SK-N-SH (cell line): ENCODE results near the gene KIAA0319L. TPM values are rescaled to one million over a fixed set of nuclear protein-coding genes. Genes with fewer than 3 reads are reported as not detected.
A peak's percentile ranks its signal among the peaks of the same experiment; 100 is the strongest.

ENCODE experiments used
- CTCF ChIA-PET: fragments of 300-600, 350-600 bp; formaldehyde crosslinking; extraction: SDS; loops from one replicate; lab custom pipeline; 2021; lab: Yijun Ruan, JAX
- POLR2A ChIA-PET: fragments of 350-600 bp; sonication (Branson Sonifier 250); formaldehyde crosslinking; extraction: SDS; loops from one replicate; lab custom pipeline; 2020; ENCODE audit warnings: antibody characterized with exemption, inconsistent platforms; lab: Yijun Ruan, JAX
- DNase-seq: peaks from one replicate; pipeline ENCODE4 v3.0.0; 2012
- H2AFZ ChIP-seq: fragments of 200-600 bp; sonication (generic); 2 replicates; pipeline ENCODE4 v1.8.1; 2016; ENCODE audit warnings: antibody characterized with exemption, mild to moderate bottlenecking, low read depth
- H3F3A ChIP-seq: fragments of 200-600 bp; sonication (generic); replicated peaks from 2 replicates; pipeline ENCODE3; 2016; ENCODE audit warnings: antibody characterized with exemption, mild to moderate bottlenecking; ENCODE audit not compliant: insufficient read depth
- H3K27ac ChIP-seq, 2 experiments: fragments of 200-500 bp in 1 of 2; fragments of 200-600 bp in 1 of 2; sonication (Bioruptor generic) in 1 of 2; sonication (generic), shearing (Covaris generic) in 1 of 2; 2 replicates each; pipeline versions ENCODE4 v1.5.1 to v1.6.1; 2014 to 2016; ENCODE audit warnings: low read depth in 2 of 2, inconsistent platforms in 1 of 2, low read length in 1 of 2, mild to moderate bottlenecking in 1 of 2, mixed read lengths in 1 of 2
- H3K27me3 ChIP-seq: fragments of 200-600 bp; sonication (generic), shearing (Covaris generic); 2 replicates; pipeline ENCODE4 v1.6.1; 2016; ENCODE audit warnings: mixed run types; ENCODE audit not compliant: insufficient read depth
- H3K36me3 ChIP-seq, 2 experiments: fragments of 200-500 bp in 1 of 2; fragments of 200-600 bp in 1 of 2; sonication (Bioruptor generic) in 1 of 2; sonication (generic) in 1 of 2; replicated peaks in 1 of 2; 2 replicates each; pipeline versions ENCODE3 to v1.5.1; 2014 to 2016; ENCODE audit warnings: low read length in 1 of 2, mild to moderate bottlenecking in 1 of 2; ENCODE audit not compliant: insufficient read depth in 2 of 2, control insufficient read depth in 1 of 2
- H3K4me1 ChIP-seq, 2 experiments: fragments of 200-500 bp in 1 of 2; fragments of 200-600 bp in 1 of 2; sonication (Bioruptor generic) in 1 of 2; sonication (generic), shearing (Covaris generic) in 1 of 2; 2 replicates each; pipeline versions ENCODE4 v1.5.1 to v1.6.1; 2014 to 2016; ENCODE audit warnings: low read depth in 1 of 2, low read length in 1 of 2, mixed run types in 1 of 2; ENCODE audit not compliant: insufficient read depth in 2 of 2, control insufficient read depth in 1 of 2
- H3K4me2 ChIP-seq: fragments of 200-600 bp; sonication (generic), shearing (Covaris generic); 2 replicates; pipeline ENCODE4 v1.6.1; 2017; ENCODE audit warnings: mixed run types
- H3K4me3 ChIP-seq, 2 experiments: fragments of 200-500 bp in 1 of 2; fragments of 200-600 bp in 1 of 2; sonication (Bioruptor generic) in 1 of 2; sonication (generic), shearing (Covaris generic) in 1 of 2; 2 replicates each; pipeline versions ENCODE4 v1.5.1 to v1.8.1; 2014 to 2016; ENCODE audit warnings: low read depth in 2 of 2, inconsistent platforms in 1 of 2, low read length in 1 of 2, mild to moderate bottlenecking in 1 of 2, mixed read lengths in 1 of 2, moderate library complexity in 1 of 2
- H3K79me2 ChIP-seq: fragments of 200-600 bp; sonication (generic); 2 replicates; pipeline ENCODE4 v1.8.1; 2017; ENCODE audit warnings: mild to moderate bottlenecking; ENCODE audit not compliant: insufficient read depth
- H3K9ac ChIP-seq: fragments of 200-600 bp; sonication (generic); 2 replicates; pipeline ENCODE4 v1.6.1; 2017; ENCODE audit warnings: mixed run types
- H3K9me2 ChIP-seq: fragments of 200-600 bp; sonication (generic); 2 replicates; pipeline ENCODE4 v1.6.1; 2017; ENCODE audit warnings: mixed run types
- H3K9me3 ChIP-seq: fragments of 200-600 bp; sonication (generic); 2 replicates; pipeline ENCODE4 v1.6.1; 2017; ENCODE audit warnings: mixed run types, mild to moderate bottlenecking, moderate library complexity
- H4K20me1 ChIP-seq: fragments of 200-600 bp; sonication (generic); 2 replicates; pipeline ENCODE4 v1.6.1; 2017; ENCODE audit warnings: mild to moderate bottlenecking, mixed run types; ENCODE audit not compliant: insufficient read depth
- ELF1 ChIP-seq: IDR thresholded peaks from 2 replicates; pipeline ENCODE4 v1.4.0; 2012
- FOXM1 ChIP-seq: IDR thresholded peaks from 2 replicates; pipeline ENCODE4 v1.4.0; 2012; ENCODE audit warnings: low read depth, mild to moderate bottlenecking
- MEF2A ChIP-seq: IDR thresholded peaks from 2 replicates; pipeline ENCODE4 v1.4.0; 2012; ENCODE audit warnings: low read depth, borderline replicate concordance
- NRF1 ChIP-seq: IDR thresholded peaks from 2 replicates; pipeline ENCODE4 v1.6.1; 2012; ENCODE audit warnings: low read depth, mild to moderate bottlenecking, low read length
- SIN3A ChIP-seq: IDR thresholded peaks from 2 replicates; pipeline ENCODE4 v1.6.1; 2012; ENCODE audit warnings: low read depth, mild to moderate bottlenecking, low read length, moderate library complexity, borderline replicate concordance
- SMC3 ChIP-seq: IDR thresholded peaks from 2 replicates; pipeline ENCODE4 v1.6.1; 2012; ENCODE audit warnings: low read depth, low read length, improper control_type of control experiment
- TCF12 ChIP-seq: IDR thresholded peaks from 2 replicates; pipeline ENCODE4 v1.4.0; 2012
- YY1 ChIP-seq: IDR thresholded peaks from 2 replicates; pipeline ENCODE4 v1.4.0; 2012; ENCODE audit warnings: low read depth, mild to moderate bottlenecking
- WGBS: methylation state at CpG from one replicate; pipeline ENCODE4 v1.1.6; 2017; ENCODE audit warnings: low lambda C conversion rate; 5-methylcytosine and 5-hydroxymethylcytosine counted together
- polyA plus RNA-seq, 3 experiments: library from polyadenylated mRNA; depleted of rRNA; stranded (reverse); fragments of >200 nt; gene quantifications; 2 replicates each; pipeline ENCODE4 v1.2.3, GENCODE V29; 2012
- TF ChIP-seq, protein P1 (sequence below): fragments of 150-350 bp; IDR thresholded peaks from 2 replicates; pipeline ENCODE4 v1.6.1; 2016; ENCODE audit warnings: mild to moderate bottlenecking, low read depth, low read length
- TF ChIP-seq, protein P2 (sequence below): IDR thresholded peaks from 2 replicates; pipeline ENCODE4 v1.6.1; 2012; ENCODE audit warnings: mild to moderate bottlenecking, low read depth, low read length, moderate library complexity

The KIAA0319L gene
- polyA plus RNA-seq, 1 of the 3 experiments (the other 2 are of a cell fraction): 51.9 TPM

DNA sequence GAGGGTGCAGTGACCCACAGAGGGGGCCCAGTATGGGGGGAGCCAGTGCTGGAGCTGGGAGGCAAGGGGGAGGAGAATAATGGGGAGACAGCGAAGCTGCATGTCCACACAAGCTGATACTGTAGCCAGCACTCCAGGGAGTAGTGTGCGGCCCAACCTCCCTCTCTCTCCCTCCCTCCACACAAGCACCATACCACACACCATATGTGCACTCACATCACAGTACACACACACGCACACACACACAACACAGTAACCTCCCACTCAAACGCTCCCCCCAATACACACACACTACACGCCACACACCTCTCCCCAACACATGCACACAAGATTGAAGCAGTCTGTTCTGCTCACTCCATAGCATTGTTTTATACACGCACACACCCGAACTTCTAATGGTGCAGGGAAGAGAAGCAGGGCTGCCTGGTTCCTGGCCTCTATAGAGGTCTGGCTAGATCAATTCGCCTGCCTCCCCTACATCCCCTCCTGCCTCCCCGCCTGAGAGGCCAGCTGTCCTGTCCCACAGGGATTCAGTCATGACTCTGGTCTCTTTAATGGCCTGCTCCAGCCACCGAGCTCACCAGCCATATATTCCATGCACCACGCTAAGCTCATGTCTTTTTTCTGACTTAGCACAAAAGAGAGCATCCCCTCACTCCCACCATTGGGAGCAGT lies 4.2 kb upstream of the KIAA0319L start:
- Histone ChIP-seq H3K9me3 (no peaks in the 10 kb centered on the region), H3K4me2 (no peak overlapping the region), H4K20me1 (no peaks in the 10 kb centered on the region), H3F3A (peaks cover 4% of the 10 kb centered on the region), H3K9ac (no peak overlapping the region), H3K9me2 (no peaks in the 10 kb centered on the region), H2AFZ (no peak overlapping the region), H3K36me3 (peaks cover 0 to 45% of the 10 kb centered on the region in 2 experiments), H3K27me3 (no peaks in the 10 kb centered on the region), H3K79me2 (peaks cover 16% of the 10 kb centered on the region), H3K4me3 (no peak overlapping the region), H3K27ac (no peak overlapping the region), H3K4me1 (peaks cover 4 to 13% of the 10 kb centered on the region in 2 experiments; a peak in 2 of 4 replicates)
- ChIA-PET CTCF (interaction anchor here (0.6 to 8.2 kb wide), 5 partner anchors 7 to 165 kb away, joined by 3 to 81 read pairs (median 17); no protein-coding TSS in a partner anchor), POLR2A (interaction anchor here (1.3 kb wide), 1 partner anchor 110 kb away, joined by 6 read pairs; no protein-coding TSS in a partner anchor)
- 94% methylated on average over 11 of the region's 11 CpGs for WGBS
- DNase-seq: peak; percentile 7
- no peak for TF ChIP-seq TCF12
- TF ChIP-seq, protein P1, sequence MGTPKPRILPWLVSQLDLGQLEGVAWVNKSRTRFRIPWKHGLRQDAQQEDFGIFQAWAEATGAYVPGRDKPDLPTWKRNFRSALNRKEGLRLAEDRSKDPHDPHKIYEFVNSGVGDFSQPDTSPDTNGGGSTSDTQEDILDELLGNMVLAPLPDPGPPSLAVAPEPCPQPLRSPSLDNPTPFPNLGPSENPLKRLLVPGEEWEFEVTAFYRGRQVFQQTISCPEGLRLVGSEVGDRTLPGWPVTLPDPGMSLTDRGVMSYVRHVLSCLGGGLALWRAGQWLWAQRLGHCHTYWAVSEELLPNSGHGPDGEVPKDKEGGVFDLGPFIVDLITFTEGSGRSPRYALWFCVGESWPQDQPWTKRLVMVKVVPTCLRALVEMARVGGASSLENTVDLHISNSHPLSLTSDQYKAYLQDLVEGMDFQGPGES: no peak
- TF ChIP-seq MEF2A: no peak
- TF ChIP-seq SMC3: no peak
- no peak for TF ChIP-seq YY1
- TF ChIP-seq SIN3A: no peak
- no peak for TF ChIP-seq FOXM1
- no peak for TF ChIP-seq ELF1
- TF ChIP-seq NRF1: no peak
- TF ChIP-seq, protein P2, sequence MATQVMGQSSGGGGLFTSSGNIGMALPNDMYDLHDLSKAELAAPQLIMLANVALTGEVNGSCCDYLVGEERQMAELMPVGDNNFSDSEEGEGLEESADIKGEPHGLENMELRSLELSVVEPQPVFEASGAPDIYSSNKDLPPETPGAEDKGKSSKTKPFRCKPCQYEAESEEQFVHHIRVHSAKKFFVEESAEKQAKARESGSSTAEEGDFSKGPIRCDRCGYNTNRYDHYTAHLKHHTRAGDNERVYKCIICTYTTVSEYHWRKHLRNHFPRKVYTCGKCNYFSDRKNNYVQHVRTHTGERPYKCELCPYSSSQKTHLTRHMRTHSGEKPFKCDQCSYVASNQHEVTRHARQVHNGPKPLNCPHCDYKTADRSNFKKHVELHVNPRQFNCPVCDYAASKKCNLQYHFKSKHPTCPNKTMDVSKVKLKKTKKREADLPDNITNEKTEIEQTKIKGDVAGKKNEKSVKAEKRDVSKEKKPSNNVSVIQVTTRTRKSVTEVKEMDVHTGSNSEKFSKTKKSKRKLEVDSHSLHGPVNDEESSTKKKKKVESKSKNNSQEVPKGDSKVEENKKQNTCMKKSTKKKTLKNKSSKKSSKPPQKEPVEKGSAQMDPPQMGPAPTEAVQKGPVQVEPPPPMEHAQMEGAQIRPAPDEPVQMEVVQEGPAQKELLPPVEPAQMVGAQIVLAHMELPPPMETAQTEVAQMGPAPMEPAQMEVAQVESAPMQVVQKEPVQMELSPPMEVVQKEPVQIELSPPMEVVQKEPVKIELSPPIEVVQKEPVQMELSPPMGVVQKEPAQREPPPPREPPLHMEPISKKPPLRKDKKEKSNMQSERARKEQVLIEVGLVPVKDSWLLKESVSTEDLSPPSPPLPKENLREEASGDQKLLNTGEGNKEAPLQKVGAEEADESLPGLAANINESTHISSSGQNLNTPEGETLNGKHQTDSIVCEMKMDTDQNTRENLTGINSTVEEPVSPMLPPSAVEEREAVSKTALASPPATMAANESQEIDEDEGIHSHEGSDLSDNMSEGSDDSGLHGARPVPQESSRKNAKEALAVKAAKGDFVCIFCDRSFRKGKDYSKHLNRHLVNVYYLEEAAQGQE: no peak
